Fibroblast of skin of scalp (primary cell): ENCODE measurements around the gene FAM120AOS. TPM values are rescaled to one million over a fixed set of nuclear protein-coding genes. Genes with fewer than 3 reads are reported as not detected.

Source experiments
- DNase-seq: peaks from one replicate; pipeline ENCODE4 v3.0.0-alpha.2; 2013
- polyA plus RNA-seq, 2 experiments: library from polyadenylated mRNA; unstranded; fragments of 120-200 nt; gene quantifications; one replicate each; pipeline ENCODE4 v1.2.1, GENCODE V29; 2013; ENCODE audit not compliant: insufficient read length in 2 of 2

Gene FAM120AOS
- polyA plus RNA-seq (2013, experiment 1 of 2; ENCODE audit: insufficient read length), result 34.0 TPM
- 37.4 TPM for polyA plus RNA-seq (2013, experiment 2 of 2; ENCODE audit: insufficient read length)

DNA sequence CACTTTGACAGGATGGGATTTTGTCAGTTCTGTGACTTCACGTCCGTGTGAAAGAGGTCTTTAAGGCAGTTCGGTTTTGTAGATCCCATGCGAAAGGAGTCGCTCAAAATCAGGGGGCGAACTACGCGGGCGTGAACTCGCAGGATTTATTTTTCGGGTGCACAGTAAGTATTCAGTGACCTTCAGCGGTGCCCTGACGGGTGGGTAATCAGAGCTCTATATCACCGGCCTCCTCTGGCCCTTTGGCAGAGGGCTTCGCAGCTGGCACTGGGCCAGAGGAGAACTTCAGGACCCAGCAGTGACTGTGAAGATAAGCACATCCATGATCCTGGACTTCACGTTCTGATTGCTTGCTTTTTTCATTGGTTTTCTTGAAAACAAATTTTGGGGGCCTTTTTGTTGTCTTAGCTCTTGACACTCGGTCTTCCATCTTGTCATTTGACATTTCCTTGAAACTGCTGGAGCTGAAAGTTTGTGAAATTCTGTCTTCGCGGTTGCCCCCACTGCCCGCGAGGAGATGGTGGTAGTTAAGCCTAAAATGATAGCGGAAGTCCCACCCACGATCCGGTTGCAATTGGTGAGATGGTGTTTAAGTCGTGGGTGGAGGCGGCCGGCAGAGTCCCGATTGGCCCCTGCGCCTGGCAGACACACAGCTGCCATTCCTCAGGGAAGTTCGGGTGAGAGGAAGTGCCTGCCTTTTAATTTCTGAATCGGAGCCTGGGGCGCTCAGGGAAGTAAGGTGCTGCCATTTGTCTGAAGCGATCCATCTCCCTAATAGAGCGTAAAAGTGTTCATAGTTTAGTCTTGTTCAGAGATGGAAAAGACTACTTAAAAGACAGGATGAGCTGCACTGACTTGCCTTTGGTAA lies at the start of gene FAM120AOS:
Gene FAM120AOS, minus strand, starts transcription at position 535 of the 868 bp plus-strand sequence. CDS start 872 bp downstream, outside the sequence.
- DNase-seq, result peak; percentile 95

DNA sequence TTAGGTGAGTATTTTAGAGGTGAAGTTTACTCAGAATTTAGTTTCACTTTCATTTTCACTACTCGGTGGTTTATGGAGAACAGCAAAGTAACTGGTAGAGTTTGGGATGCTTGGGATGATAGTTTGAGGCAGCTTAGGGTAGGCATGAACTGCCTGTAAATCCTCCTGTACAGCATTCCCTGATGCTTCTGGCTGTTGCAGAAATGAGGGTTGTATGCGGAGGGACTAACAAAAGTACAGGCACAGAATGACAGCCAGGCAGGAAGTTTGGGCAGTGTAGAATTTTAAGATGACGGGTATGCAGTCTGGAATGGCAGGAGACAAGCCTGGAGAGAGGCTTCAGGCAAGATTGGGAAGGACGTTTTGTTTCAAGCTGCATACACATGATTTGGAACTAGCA lies 48.0 kb upstream of the FAM120AOS start:
- DNase-seq, result no peak

DNA sequence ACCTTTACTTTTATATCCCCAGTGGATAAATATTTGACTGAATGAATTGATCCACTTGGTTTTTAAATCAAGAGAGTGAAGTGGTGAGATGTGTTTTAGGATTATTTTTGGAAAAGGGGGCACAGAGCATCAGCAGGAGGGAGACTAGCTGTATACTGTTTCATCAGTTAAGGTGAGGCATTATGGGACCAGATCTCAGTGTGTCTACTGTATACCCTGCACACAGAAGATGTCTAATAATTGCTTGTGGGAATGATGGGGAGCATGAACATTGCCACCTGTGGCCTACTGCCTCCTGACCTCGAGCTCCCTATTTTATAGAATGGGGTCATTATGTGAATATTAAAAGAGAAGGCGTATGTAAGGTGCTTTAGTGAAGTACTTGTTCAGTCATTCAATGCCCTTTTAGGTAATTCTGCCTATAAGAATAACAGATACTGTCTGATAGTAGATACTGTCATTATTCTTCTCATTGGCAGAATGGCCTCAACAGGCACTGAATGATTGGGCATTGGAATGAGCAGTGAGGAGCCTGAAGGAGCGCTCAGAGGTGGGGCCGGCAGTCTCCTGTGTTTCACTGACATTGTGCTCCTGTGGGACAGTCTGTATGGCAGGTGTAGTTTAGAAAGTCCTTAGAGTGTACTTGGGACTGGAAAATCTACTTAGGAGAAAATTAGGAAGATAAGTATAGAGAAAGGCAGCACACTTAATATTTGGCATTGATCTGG lies 47.4 kb upstream of the FAM120AOS start:
- no peak for DNase-seq

DNA sequence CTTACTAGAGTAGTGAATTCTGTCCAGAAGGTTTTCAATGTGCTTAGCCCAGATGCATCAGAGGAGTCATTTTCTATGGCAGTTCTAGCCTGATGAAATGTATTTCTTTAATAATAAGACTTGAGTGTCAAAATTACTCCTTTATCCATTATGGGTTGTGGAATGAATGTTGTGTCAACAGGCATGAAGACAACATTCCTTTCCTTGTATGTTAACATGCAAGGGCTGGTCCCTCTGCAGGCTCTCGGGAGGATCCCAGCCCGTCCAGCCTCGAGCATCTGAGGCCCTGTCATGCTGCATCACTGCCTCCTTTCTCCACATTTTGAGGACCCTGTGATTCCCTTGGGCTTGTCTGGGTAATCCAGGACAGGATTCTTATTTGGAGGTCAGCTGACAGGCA lies 42.9 kb upstream of the FAM120AOS start:
- DNase-seq, result peak; percentile 38

DNA sequence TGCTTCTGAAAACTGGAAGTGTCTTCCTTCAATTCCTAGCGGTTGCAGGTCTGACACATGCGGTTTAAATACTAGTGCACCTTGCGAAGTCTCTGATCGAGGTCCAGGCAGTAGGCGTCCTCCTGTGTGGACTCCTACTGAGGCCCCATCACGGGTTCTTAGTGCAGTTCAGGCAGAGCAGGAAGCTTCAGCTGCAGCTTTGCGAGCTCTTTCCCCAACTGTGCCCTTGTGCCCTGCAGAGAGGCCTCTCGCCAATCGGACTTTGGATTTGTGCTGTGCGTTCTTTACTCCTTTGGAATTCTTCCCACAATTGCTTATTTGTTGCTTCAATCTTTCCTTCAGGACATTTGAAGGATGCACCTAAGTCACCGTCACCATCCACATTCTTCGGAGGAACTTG lies 40.6 kb upstream of the FAM120AOS start:
- no peak for DNase-seq

DNA sequence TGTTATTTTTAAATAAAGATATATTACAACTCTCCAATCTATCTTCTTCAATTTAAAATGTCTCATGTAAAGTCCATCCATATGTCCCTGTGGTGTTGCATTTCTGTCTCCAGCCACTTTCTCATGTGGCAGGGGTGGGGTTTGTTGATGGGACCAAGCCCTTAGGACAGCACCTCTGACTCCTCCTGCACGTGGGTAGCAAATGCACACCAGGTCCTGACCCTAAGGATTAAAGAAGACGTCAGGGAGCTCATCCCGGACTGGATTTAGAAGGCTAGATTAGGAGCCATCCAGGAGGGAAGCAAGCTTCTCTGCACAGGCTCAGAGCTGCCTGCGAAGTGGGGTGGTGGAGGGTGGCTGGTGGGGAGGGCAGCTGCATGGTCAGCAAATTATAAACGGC lies 38.9 kb upstream of the FAM120AOS start:
- no peak for DNase-seq

DNA sequence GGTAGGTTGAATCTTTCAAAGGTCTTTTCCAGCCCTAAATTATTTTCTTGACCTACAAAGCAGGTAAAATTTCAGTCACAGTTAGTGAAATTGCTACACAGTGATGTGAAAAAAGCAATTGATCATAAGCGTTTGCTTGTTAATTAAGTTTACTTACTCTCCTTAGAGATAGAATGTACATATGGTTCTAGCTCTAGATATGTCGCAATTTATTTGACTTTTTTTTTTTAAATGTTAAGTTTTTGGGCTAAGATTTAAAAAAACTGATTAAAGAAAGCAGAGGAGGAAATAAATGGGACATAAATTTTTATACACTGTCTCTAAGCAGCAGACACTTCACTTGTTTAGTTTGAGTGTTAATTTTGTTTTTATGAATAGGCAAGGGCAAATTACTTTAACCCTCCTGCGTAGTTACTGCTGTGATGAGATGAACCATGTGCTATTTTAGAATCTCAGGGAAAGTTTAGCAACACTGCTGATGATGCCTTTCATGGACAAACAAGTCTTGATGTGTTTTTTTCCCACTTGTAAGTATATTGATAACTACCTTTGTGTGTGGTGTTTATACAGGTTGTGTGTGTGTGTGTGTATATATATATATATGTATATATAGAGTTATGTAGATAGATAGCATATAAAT lies 38.3 kb upstream of the FAM120AOS start:
- DNase-seq, result no peak

DNA sequence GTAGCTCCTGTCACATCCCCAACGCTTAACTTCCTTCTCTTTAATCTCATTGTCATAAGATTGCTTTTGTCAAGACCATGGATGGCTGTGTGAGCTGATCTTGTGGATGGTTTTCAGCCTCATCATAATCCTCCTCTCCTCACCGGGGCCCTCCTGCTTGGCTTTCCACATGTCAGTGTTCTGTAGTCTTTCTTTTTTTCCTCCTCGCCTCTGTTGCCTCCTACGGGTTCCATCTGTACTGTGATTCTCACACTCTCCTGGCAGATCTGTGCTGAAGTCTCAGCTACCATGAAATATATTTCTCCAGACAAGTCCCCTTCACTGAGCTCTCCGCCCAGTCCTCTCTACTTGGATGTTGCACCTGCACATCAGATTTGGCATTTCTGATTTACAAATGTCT lies 34.9 kb upstream of the FAM120AOS start:
- DNase-seq, result no peak

DNA sequence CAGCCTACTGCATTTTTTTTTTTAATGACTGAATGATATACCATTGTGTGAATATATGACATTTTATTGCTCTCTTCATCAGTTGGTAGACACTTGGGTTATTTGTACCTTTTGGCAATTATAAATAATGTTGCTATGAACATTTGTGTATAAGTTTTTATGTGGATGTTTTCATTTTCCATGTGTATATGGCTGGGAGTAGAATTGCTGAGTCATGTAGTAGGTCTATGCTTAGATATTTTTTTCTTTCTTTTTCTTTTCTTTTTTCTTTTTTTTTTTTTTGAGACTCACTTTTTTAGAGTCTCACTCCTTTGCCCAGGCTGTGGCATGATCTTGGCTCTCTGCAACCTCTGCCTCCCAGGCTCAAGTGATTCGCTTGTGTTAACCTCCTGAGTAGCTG lies 32.9 kb upstream of the FAM120AOS start:
- no peak for DNase-seq

DNA sequence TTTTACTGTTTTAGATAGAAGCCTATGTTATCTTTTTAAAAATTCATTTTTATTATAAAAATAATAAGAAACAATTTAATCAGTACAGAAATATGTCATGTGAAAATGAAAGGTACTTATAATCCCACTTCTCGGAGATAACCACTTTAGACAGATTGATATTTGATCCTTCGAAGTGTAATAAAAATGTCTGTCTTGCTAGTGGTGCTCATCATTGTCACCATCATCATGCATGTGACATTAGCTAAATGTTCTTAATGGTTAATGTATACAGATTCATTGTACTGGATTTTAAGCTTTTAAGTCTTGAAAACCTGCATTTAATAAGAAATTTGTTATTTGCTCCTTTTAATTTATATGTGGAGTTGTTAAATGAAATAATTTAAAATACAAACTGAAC lies 30.1 kb upstream of the FAM120AOS start:
- no peak for DNase-seq

DNA sequence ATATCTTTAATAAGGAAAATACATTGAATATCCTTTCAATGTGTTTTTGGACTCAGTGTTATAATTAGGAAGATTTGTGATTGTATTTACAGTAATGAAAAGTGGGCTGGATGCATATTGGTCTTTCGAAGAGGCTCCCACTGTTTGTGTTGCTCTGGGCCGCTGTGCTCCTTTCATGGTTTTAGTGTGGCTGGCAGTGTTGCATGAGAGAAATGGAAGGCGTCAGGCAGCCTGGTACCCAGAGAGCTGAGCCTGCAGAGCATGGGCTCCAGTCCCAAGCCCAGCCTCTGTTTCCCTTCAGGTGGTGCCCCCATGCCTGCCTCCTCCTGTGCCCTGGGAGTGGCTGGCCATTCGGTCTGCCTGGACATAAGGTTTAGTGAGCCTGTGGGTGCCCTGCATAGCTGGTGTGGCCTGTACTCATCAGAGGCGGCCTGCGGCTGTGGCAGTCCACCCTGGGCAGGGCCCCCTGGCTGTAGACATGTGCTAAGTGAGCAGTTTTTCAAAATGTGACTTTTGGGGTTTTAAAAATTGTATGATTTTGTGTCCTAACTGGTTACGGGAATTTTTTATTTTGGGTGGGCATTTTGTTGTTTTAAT lies 27.4 kb upstream of the FAM120AOS start:
- no peak for DNase-seq

DNA sequence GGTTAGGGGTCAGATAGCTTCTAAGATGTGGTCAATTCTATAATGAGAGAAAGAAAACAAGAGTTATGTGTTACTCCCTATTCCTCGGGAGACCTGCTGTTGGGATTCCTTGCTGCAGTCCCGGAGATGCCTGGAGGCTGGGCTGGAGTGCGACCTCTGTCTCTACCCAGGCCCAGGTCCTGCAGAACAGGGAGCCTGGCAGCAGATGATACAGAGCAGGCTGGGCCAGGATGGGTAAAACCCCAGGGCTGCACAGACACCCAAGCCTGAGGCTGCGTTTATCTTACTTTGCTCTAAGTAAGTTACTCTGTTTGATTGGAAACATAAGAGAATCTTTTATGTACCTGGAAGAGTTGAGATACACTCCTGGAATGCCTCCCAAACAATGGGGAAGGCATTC lies 26.9 kb upstream of the FAM120AOS start:
- no peak for DNase-seq

DNA sequence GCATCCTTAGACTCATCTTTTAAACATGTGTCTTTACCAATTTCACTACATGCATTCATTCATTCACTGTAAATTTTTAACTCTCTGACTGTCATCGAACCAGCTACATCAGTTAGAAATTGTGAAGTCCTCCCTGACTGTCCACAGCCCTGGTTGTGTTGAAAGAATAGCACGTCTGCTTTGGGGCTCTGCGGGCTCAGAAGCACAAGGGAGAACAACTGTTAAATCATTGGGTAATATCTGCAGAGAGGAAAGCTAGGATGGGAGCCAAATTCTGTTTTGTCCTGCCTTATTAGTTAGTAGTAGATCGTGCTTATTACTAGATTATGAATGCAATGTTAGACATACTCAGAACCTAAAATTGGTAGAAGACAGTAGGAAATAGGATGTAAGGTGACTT lies 26.3 kb upstream of the FAM120AOS start:
- DNase-seq, result no peak

DNA sequence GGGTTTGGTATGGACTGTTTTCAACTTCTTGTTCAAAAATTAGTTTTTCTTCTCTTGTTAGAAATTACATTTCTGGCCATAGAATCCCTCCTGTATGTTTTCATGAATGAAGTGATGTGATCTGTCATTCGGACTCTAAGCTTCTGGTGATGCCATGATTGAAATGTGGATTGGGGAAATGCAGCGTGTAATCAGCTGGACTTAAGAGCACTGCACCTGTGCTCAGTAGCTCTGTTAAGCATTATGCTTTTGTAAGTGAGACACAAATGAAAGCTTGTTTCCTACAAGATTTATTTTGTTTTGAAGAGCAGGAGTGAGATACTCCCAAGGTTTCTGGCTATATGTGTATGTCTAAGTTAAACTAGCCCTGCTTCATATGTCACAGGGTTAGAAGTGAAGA lies 24.0 kb upstream of the FAM120AOS start:
- no peak for DNase-seq

DNA sequence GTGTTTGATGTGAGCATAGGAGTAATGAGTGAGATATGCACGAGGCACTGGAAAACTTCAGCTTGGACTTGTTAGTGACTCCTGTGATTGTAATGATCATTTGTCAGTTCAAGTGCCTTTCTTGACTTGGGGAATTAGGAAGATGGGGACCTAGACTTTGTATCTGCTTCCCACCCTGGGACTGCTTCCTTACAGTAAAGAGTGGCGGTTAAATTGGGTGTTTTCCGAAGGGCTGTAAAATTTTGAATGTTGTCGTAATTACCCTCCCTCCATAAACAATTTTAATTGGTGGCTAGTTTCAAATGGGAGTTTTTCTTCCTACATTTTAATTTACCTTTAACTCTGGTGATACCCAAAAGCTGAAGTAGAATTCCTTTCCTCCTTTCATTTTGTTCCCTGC lies 23.5 kb upstream of the FAM120AOS start:
- no peak for DNase-seq

DNA sequence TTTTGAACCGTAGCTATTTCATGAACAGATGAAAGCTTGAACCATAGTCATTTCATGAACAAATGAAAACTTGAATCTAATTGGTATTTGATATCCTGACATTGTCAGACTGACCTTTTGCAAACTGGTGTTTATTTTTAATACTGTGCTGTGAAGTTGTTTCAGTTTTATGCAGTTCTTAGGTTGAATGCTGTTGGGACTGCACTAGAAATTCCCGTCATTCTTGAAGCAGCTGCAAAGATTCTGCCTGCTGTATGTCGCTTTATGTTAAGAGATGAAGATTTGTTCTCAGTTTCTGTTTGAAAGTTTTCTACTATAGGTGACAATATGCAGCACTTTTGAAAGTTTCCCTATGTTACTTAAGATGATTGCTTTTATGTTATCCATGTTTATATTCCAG lies 22.5 kb upstream of the FAM120AOS start:
- DNase-seq, result no peak

DNA sequence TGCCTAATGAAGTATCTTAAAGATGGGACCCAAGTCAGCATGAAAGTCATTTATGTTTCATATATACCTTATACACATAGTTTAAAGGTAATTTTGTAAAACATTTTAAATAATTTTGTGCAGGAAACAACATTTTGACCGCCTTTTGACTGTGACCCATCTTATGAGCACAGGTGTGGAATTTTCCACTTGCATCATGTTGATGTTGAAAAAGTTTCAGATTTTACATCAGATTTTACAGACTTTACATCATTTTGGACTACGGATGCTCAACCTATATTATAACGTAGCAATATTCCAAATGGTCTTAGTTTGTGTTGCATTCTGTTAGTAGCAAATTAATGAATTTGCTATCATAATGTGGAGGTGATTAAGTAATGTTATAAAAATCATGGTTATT lies 21.7 kb upstream of the FAM120AOS start:
- DNase-seq, result no peak

DNA sequence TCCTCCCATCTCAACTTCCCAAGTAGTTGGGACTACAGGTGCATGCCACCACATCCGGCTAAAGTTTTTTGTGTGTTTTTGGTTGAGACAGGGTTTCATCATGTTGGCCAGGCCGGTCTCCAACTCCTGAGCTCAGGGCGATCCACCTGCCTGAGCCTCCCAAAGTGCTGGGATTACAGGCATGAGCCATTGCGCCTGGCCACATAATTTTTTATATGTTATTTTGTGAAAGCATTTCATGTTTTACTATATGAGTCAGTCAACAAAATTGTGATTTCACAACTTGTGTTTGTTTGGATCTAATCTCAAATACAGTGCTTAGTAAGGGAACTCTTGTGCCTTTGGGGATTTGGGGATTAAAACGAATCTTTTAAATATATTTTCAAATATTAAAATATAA lies 20.0 kb upstream of the FAM120AOS start:
- peak; percentile 32 for DNase-seq

DNA sequence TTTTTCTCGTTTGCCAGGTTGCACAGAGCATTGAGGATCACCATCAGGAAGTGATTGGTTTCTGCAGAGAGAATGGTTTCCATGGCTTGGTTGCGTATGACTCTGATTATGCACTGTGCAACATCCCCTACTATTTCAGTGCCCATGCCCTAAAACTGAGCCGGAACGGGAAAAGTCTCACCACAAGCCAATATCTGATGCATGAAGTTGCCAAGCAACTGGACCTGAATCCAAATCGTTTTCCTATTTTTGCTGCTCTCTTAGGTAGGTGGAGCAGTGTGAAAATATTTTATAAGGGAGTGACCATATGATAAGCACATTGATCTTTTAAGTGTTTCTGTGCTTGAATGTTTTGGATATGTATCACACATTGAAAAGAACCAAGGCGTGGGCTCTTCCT lies 17.7 kb upstream of the FAM120AOS start:
- no peak for DNase-seq

DNA sequence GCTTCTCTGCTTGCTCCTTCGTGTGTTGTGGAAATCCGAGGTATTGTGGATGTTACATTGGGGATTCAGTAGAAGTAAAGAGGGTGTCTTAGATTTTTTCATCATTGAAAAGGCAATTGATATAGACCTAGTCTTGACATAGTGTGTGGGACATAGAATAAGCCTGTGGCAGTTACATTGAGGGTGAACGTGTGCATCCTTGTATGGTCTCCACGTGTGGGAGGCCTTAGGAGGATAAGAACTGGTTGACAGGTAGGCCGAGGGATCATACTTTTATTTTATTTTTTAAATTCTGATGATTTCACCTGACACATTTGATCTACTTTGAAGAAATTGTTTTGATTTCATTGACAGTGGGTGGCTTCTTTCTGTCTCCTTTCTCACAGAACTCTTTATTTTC lies 17.0 kb upstream of the FAM120AOS start:
- DNase-seq, result no peak

DNA sequence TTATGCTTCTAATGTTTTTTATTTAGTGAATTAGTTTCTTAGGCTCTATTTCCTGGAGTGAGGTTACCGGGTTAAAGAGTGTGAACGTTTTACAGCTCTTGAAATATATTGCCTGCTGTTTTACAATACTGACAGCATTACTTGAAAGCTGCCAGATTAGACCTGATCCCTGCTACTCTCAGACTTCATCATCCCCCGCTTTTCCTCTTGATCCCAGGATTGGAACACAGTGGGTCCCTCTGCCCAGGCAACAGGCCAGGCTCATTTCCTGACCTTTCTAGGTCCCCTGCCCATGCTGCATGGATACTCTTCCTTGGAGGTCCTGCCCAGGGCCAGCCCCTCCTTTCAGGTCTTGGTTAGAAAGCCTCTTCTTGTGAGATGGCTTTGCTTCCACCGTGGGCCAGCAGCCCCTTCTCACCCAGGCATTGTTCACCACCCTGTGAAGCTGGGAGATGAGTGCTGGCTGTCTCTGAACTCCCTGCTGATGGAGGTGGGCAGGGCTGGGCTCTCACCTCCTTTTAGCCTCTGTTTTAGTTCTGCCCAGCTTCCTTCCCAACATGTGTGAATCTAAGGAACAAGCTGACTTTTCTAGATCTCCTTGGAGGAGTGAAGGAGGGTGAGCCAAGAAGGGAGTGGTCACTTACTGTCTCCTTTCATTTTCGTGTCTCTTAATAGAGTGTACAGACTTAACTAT lies 15.5 kb upstream of the FAM120AOS start:
- DNase-seq, result peak; percentile 31

DNA sequence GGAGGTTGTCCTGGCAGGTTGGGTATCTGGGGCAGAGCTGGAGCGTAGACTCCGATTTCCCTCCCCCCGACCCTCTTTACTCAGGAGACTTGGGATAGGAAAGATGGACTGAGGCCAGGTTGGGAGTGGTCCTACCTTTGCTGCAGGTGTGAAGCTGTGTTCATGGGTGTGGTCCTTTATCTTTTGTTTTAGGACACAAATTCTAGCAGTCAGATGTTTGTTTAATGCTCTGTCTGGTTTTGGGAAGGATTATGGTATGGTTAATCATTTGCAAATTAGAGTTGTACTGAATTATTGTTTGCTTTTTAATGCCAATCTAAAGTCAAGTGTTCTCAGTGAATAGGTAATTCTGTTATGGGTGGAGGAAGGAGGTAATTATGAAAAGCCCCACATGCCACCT lies 14.1 kb upstream of the FAM120AOS start:
- no peak for DNase-seq
